ENCODE results near the gene LAMA5. TPM values are rescaled to one million over a fixed set of nuclear protein-coding genes. Genes with fewer than 3 reads are reported as not detected.

LAMA5 gene
- total and polyA plus RNA-seq, 2 experiments from 2014 or later: 201 to 298 TPM

- Histone ChIP-seq H3K27me3 (ENCODE audit: insufficient read depth) (no peaks in the 10 kb centered on the region), H3K4me1 (ENCODE audit: insufficient read depth) (no peaks in the 10 kb centered on the region), H2AFZ (no peak overlapping the region), H3F3A (replicated peaks; ENCODE audit: low read depth) (peaks cover 6% of the 10 kb centered on the region; the same call in 1 of the 2 replicates), H4K20me1 (replicated peaks; ENCODE audit: insufficient read depth) (no peaks in the 10 kb centered on the region), H3K4me3 (no peak overlapping the region), H3K36me3 (ENCODE audit: insufficient read depth) (peaks cover 23% of the 10 kb centered on the region), H3K9me2 (ENCODE audit: insufficient read depth) (no peaks in the 10 kb centered on the region), H3K79me2 (replicated peaks; ENCODE audit: insufficient read depth) (peaks cover 12% of the 10 kb centered on the region; the same call in 1 of the 2 replicates), H3K4me2 (no peak overlapping the region), H3K27ac (ENCODE audit: low read depth) (no peak overlapping the region)
- H3K27me3 Mint-ChIP-seq (ENCODE audit: insufficient read depth, low read depth, poor library complexity): peaks cover 10% of the 10 kb centered on the region
- ATAC-seq: no peak
- H3K4me3 Mint-ChIP-seq: no peak overlapping the region
- peaks cover 46% of the 10 kb centered on the region for H3K36me3 Mint-ChIP-seq (ENCODE audit: low read depth)
- H3K9me3 Mint-ChIP-seq: no peaks in the 10 kb centered on the region
- H3K4me1 Mint-ChIP-seq: no peaks in the 10 kb centered on the region
- H3K27ac Mint-ChIP-seq: peak overlapping the region; percentile 65
- no peak for DNase-seq (ENCODE audit: low spot score)
- TF ChIP-seq EZH2phosphoT487 (IDR thresholded peaks at IDR 0.05; ENCODE audit: unreplicated experiment) (no peak), CTCF (conservative IDR thresholded peaks at IDR 0.05; ENCODE audit: low read depth in 2 of 2) (no peak)
Measured at GRCh38 chr20:62336775-62337557, 30.1 kb downstream of the LAMA5 start.

GRCh38 chr20:62336329-62336728 is 30.8 kb downstream of the LAMA5 start:
- Histone ChIP-seq H3K27ac (ENCODE audit: low read depth) (no peak overlapping the region), H3K9me2 (ENCODE audit: insufficient read depth) (no peaks in the 10 kb centered on the region), H3K4me1 (ENCODE audit: insufficient read depth) (no peaks in the 10 kb centered on the region), H3K36me3 (ENCODE audit: insufficient read depth) (peaks cover 27% of the 10 kb centered on the region), H3K4me2 (no peak overlapping the region), H4K20me1 (replicated peaks; ENCODE audit: insufficient read depth) (no peaks in the 10 kb centered on the region), H3K4me3 (no peak overlapping the region), H2AFZ (no peak overlapping the region), H3F3A (replicated peaks; ENCODE audit: low read depth) (peaks cover 6% of the 10 kb centered on the region; the same call in 1 of the 2 replicates), H3K27me3 (ENCODE audit: insufficient read depth) (no peaks in the 10 kb centered on the region), H3K79me2 (replicated peaks; ENCODE audit: insufficient read depth) (peaks cover 7% of the 10 kb centered on the region; the same call in 1 of the 2 replicates)
- DNase-seq (ENCODE audit: low spot score) (no peak), ATAC-seq (no peak; the same call in 2 of the 3 replicates)
- no peak overlapping the region for H3K27ac Mint-ChIP-seq
- no peaks in the 10 kb centered on the region for H3K9me3 Mint-ChIP-seq
- H3K4me1 Mint-ChIP-seq: no peaks in the 10 kb centered on the region
- H3K36me3 Mint-ChIP-seq (ENCODE audit: low read depth): peaks cover 46% of the 10 kb centered on the region
- peaks cover 14% of the 10 kb centered on the region for H3K27me3 Mint-ChIP-seq (ENCODE audit: insufficient read depth, low read depth, poor library complexity)
- H3K4me3 Mint-ChIP-seq: no peak overlapping the region
- TF ChIP-seq ETS1 (IDR thresholded peaks at IDR 0.05) (no peak), CTCF (conservative IDR thresholded peaks at IDR 0.05; ENCODE audit: low read depth in 2 of 2) (no peak), ZNF462 (CRISPR knock-in tag; IDR thresholded peaks at IDR 0.05) (no peak), EZH2 (IDR thresholded peaks at IDR 0.05; ENCODE audit: low read depth, unreplicated experiment) (no peak), POLR2AphosphoS5 (IDR thresholded peaks at IDR 0.05; ENCODE audit: low read depth) (no peak), CREB1 (CRISPR knock-in tag; IDR thresholded peaks at IDR 0.05; ENCODE audit: low read depth) (no peak), EZH2phosphoT487 (IDR thresholded peaks at IDR 0.05; ENCODE audit: unreplicated experiment) (no peak), STAT1 (IDR thresholded peaks at IDR 0.05; ENCODE audit: unreplicated experiment) (no peak)

Measured in GM23338 (cell line).